Measurements from ENCODE around the gene RANBP3.

GRCh38 chr19:5996102-5996501 lies 18.2 kb upstream of the RANBP3 start:
- TF ChIP-seq GATA2 (IDR thresholded peaks at IDR 0.05; ENCODE audit: low read depth, low read length) (no peak), GATA3 (IDR thresholded peaks at IDR 0.05; ENCODE audit: low read depth, low read length) (no peak)

Measured in SH-SY5Y (cell line).